SK-N-SH (cell line): Measurements from ENCODE around the gene BAAT. TPM values are rescaled to one million over a fixed set of nuclear protein-coding genes. Genes with fewer than 3 reads are reported as not detected.

Source experiments
- CTCF ChIA-PET: fragments of 300-600, 350-600 bp; formaldehyde crosslinking; extraction: SDS; loops from one replicate; lab custom pipeline; 2021; lab: Yijun Ruan, JAX
- POLR2A ChIA-PET: fragments of 350-600 bp; sonication (Branson Sonifier 250); formaldehyde crosslinking; extraction: SDS; loops from one replicate; lab custom pipeline; 2020; ENCODE audit warnings: antibody characterized with exemption, inconsistent platforms; lab: Yijun Ruan, JAX
- DNase-seq: peaks from one replicate; pipeline ENCODE4 v3.0.0; 2012
- H2AFZ ChIP-seq: fragments of 200-600 bp; sonication (generic); 2 replicates; pipeline ENCODE4 v1.8.1; 2016; ENCODE audit warnings: antibody characterized with exemption, mild to moderate bottlenecking, low read depth
- H3F3A ChIP-seq: fragments of 200-600 bp; sonication (generic); replicated peaks from 2 replicates; pipeline ENCODE3; 2016; ENCODE audit warnings: antibody characterized with exemption, mild to moderate bottlenecking; ENCODE audit not compliant: insufficient read depth
- H3K27ac ChIP-seq, 2 experiments: fragments of 200-500 bp in 1 of 2; fragments of 200-600 bp in 1 of 2; sonication (Bioruptor generic) in 1 of 2; sonication (generic), shearing (Covaris generic) in 1 of 2; 2 replicates each; pipeline versions ENCODE4 v1.5.1 to v1.6.1; 2014 to 2016; ENCODE audit warnings: low read depth in 2 of 2, inconsistent platforms in 1 of 2, low read length in 1 of 2, mild to moderate bottlenecking in 1 of 2, mixed read lengths in 1 of 2
- H3K27me3 ChIP-seq: fragments of 200-600 bp; sonication (generic), shearing (Covaris generic); 2 replicates; pipeline ENCODE4 v1.6.1; 2016; ENCODE audit warnings: mixed run types; ENCODE audit not compliant: insufficient read depth
- H3K36me3 ChIP-seq, 2 experiments: fragments of 200-500 bp in 1 of 2; fragments of 200-600 bp in 1 of 2; sonication (Bioruptor generic) in 1 of 2; sonication (generic) in 1 of 2; replicated peaks in 1 of 2; 2 replicates each; pipeline versions ENCODE3 to v1.5.1; 2014 to 2016; ENCODE audit warnings: low read length in 1 of 2, mild to moderate bottlenecking in 1 of 2; ENCODE audit not compliant: insufficient read depth in 2 of 2, control insufficient read depth in 1 of 2
- H3K4me1 ChIP-seq, 2 experiments: fragments of 200-500 bp in 1 of 2; fragments of 200-600 bp in 1 of 2; sonication (Bioruptor generic) in 1 of 2; sonication (generic), shearing (Covaris generic) in 1 of 2; 2 replicates each; pipeline versions ENCODE4 v1.5.1 to v1.6.1; 2014 to 2016; ENCODE audit warnings: low read depth in 1 of 2, low read length in 1 of 2, mixed run types in 1 of 2; ENCODE audit not compliant: insufficient read depth in 2 of 2, control insufficient read depth in 1 of 2
- H3K4me2 ChIP-seq: fragments of 200-600 bp; sonication (generic), shearing (Covaris generic); 2 replicates; pipeline ENCODE4 v1.6.1; 2017; ENCODE audit warnings: mixed run types
- H3K4me3 ChIP-seq, 2 experiments: fragments of 200-500 bp in 1 of 2; fragments of 200-600 bp in 1 of 2; sonication (Bioruptor generic) in 1 of 2; sonication (generic), shearing (Covaris generic) in 1 of 2; 2 replicates each; pipeline versions ENCODE4 v1.5.1 to v1.8.1; 2014 to 2016; ENCODE audit warnings: low read depth in 2 of 2, inconsistent platforms in 1 of 2, low read length in 1 of 2, mild to moderate bottlenecking in 1 of 2, mixed read lengths in 1 of 2, moderate library complexity in 1 of 2
- H3K79me2 ChIP-seq: fragments of 200-600 bp; sonication (generic); 2 replicates; pipeline ENCODE4 v1.8.1; 2017; ENCODE audit warnings: mild to moderate bottlenecking; ENCODE audit not compliant: insufficient read depth
- H3K9ac ChIP-seq: fragments of 200-600 bp; sonication (generic); 2 replicates; pipeline ENCODE4 v1.6.1; 2017; ENCODE audit warnings: mixed run types
- H3K9me2 ChIP-seq: fragments of 200-600 bp; sonication (generic); 2 replicates; pipeline ENCODE4 v1.6.1; 2017; ENCODE audit warnings: mixed run types
- H3K9me3 ChIP-seq: fragments of 200-600 bp; sonication (generic); 2 replicates; pipeline ENCODE4 v1.6.1; 2017; ENCODE audit warnings: mixed run types, mild to moderate bottlenecking, moderate library complexity
- H4K20me1 ChIP-seq: fragments of 200-600 bp; sonication (generic); 2 replicates; pipeline ENCODE4 v1.6.1; 2017; ENCODE audit warnings: mild to moderate bottlenecking, mixed run types; ENCODE audit not compliant: insufficient read depth
- CHD2 ChIP-seq: fragments of 150-350 bp; IDR thresholded peaks from 2 replicates; pipeline ENCODE4 v1.6.1; 2018; ENCODE audit warnings: low read length; ENCODE audit not compliant: partially characterized antibody
- ELF1 ChIP-seq: IDR thresholded peaks from 2 replicates; pipeline ENCODE4 v1.4.0; 2012
- EZH2phosphoT487 ChIP-seq: fragments of 200-600 bp; sonication (generic); IDR thresholded peaks from 2 replicates; pipeline ENCODE4 v1.6.1; 2017; ENCODE audit warnings: low read depth, mixed run types, mild to moderate bottlenecking, antibody characterized with exemption, moderate library complexity, borderline replicate concordance
- FOXJ3 ChIP-seq: sonication (generic); formaldehyde crosslinking; IDR thresholded peaks from 2 replicates; pipeline ENCODE4 v1.5.1; 2020; ENCODE audit warnings: mild to moderate bottlenecking, missing genetic modification reagents
- FOXM1 ChIP-seq: IDR thresholded peaks from 2 replicates; pipeline ENCODE4 v1.4.0; 2012; ENCODE audit warnings: low read depth, mild to moderate bottlenecking
- JUND ChIP-seq: IDR thresholded peaks from 2 replicates; pipeline ENCODE4 v1.4.0; 2012
- NRF1 ChIP-seq: IDR thresholded peaks from 2 replicates; pipeline ENCODE4 v1.6.1; 2012; ENCODE audit warnings: low read depth, mild to moderate bottlenecking, low read length
- POLR2AphosphoS5 ChIP-seq: IDR thresholded peaks from 2 replicates; pipeline ENCODE4 v1.6.1; 2012; ENCODE audit warnings: low read depth, low read length
- SMC3 ChIP-seq: IDR thresholded peaks from 2 replicates; pipeline ENCODE4 v1.6.1; 2012; ENCODE audit warnings: low read depth, low read length, improper control_type of control experiment
- TAF1 ChIP-seq: IDR thresholded peaks from 2 replicates; pipeline ENCODE4 v1.6.1; 2012; ENCODE audit warnings: low read depth, mild to moderate bottlenecking, low read length, moderate library complexity, borderline replicate concordance
- WGBS: methylation state at CpG from one replicate; pipeline ENCODE4 v1.1.6; 2017; ENCODE audit warnings: low lambda C conversion rate; 5-methylcytosine and 5-hydroxymethylcytosine counted together
- polyA plus RNA-seq, 3 experiments: library from polyadenylated mRNA; depleted of rRNA; stranded (reverse); fragments of >200 nt; gene quantifications; 2 replicates each; pipeline ENCODE4 v1.2.3, GENCODE V29; 2012
- TF ChIP-seq, protein P1 (sequence below): fragments of 150-350 bp; IDR thresholded peaks from 2 replicates; pipeline ENCODE4 v1.6.1; 2016; ENCODE audit warnings: mild to moderate bottlenecking, low read depth, low read length

Gene BAAT
- polyA plus RNA-seq, 1 of the 3 experiments (the other 2 are of a cell fraction) = 0.02 TPM

DNA sequence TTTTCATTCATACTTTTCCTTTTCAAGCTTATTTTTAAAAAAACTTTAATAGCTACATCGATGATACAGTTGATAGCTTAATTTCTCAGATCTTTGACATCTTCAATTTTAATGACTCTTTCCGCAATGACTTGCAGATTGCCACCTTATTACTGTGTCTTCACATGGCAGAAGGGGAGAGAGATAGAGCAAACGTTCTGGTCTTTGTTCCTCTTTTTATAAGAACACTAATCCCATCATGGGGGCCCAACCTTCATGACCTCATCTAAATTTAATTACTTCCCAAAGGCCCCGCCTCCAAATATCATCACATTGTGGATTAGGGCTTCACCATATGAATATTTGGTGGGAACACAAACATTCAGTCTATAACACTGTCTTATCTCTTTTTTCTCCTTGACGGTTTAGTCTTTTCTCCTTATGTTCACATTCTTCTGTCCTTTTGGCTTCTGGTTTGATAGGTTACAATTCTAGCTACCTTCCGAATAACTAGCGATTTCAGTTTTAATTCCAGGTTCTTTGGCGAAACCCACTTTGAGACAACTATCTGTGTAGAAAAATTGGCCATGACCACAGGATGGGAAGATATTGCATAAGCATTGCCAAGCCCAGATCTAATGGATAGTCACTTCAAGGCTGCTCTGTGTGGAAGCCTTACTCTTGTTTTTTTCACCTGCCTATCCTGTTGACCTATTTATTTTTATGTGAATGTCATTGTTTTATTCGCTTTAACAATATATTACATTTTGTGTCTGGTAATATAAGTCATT lies 18.9 kb upstream of the BAAT start:
- Histone ChIP-seq H3K4me3 (peak overlapping the region in 1 of 2 experiments; percentile 7; a peak in 1 of 4 replicates), H3F3A (no peaks in the 10 kb centered on the region), H2AFZ (no peak overlapping the region), H3K79me2 (peaks cover 37% of the 10 kb centered on the region), H3K27ac (no peak overlapping the region), H3K27me3 (no peaks in the 10 kb centered on the region), H4K20me1 (no peaks in the 10 kb centered on the region), H3K4me2 (no peak overlapping the region), H3K9me2 (no peaks in the 10 kb centered on the region), H3K9ac (no peak overlapping the region), H3K9me3 (peaks cover 28% of the 10 kb centered on the region; the same call in 1 of the 2 replicates), H3K36me3 (peaks cover 81 to 90% of the 10 kb centered on the region in 2 experiments), H3K4me1 (peaks cover 7% of the 10 kb centered on the region in 2 experiments; a peak in 2 of 4 replicates)
- ChIA-PET CTCF (interaction anchor here (1.0 to 1.3 kb wide), 3 partner anchors 45 to 129 kb away, joined by 3 to 4 read pairs (median 3); no protein-coding TSS in a partner anchor), POLR2A (no interaction called here)
- DNase-seq = no peak
- TF ChIP-seq EZH2phosphoT487 = no peak
- TF ChIP-seq CHD2 = no peak
- no peak for TF ChIP-seq ELF1
- no peak for TF ChIP-seq TAF1
- TF ChIP-seq SMC3 = no peak
- no peak for TF ChIP-seq POLR2AphosphoS5
- TF ChIP-seq FOXM1 = no peak
- TF ChIP-seq NRF1 = no peak
- TF ChIP-seq FOXJ3 (CRISPR knock-in tag) = no peak
- WGBS = 88% methylated on average over 9 of the region's 9 CpGs

GRCh38 chr9:101400120-101400519 lies 15.3 kb upstream of the BAAT start:
- peaks cover 7% of the 10 kb centered on the region in 2 experiments; a peak in 2 of 4 replicates for H3K4me1 ChIP-seq
- POLR2A ChIA-PET = no interaction called here
- H4K20me1 ChIP-seq = no peaks in the 10 kb centered on the region
- H3K9me3 ChIP-seq = peaks cover 11% of the 10 kb centered on the region; the same call in 1 of the 2 replicates
- H3K4me3 ChIP-seq = peak overlapping the region in 1 of 2 experiments; percentile 79; a peak in 3 of 4 replicates
- peaks cover 56 to 71% of the 10 kb centered on the region in 2 experiments for H3K36me3 ChIP-seq
- no peak for DNase-seq
- H3K4me2 ChIP-seq = peak overlapping the region; percentile 94
- no peaks in the 10 kb centered on the region for H3F3A ChIP-seq
- no peak overlapping the region for H2AFZ ChIP-seq
- 68% methylated on average over 5 of the region's 5 CpGs for WGBS
- H3K27me3 ChIP-seq = no peaks in the 10 kb centered on the region
- no peaks in the 10 kb centered on the region for H3K9me2 ChIP-seq
- peaks cover 69% of the 10 kb centered on the region for H3K79me2 ChIP-seq
- CTCF ChIA-PET = interaction anchor here (1.1 to 2.2 kb wide), 2 partner anchors 49 to 59 kb away, joined by 5 to 10 read pairs; no protein-coding TSS in a partner anchor
- H3K9ac ChIP-seq = no peak overlapping the region
- TF ChIP-seq FOXM1 (no peak), JUND (no peak)
- TF ChIP-seq, protein P1, sequence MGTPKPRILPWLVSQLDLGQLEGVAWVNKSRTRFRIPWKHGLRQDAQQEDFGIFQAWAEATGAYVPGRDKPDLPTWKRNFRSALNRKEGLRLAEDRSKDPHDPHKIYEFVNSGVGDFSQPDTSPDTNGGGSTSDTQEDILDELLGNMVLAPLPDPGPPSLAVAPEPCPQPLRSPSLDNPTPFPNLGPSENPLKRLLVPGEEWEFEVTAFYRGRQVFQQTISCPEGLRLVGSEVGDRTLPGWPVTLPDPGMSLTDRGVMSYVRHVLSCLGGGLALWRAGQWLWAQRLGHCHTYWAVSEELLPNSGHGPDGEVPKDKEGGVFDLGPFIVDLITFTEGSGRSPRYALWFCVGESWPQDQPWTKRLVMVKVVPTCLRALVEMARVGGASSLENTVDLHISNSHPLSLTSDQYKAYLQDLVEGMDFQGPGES = no peak
- no peak overlapping the region for H3K27ac ChIP-seq
